Uterus (tissue), 2 donors: ENCODE results near the gene PEX5L.

Source experiments
- POLR2A ChIP-seq, 2 donors: fragments of 450-650 bp; IDR thresholded peaks; one replicate each; pipeline ENCODE4 v1.6.1; 2016; ENCODE audit warnings: antibody characterized with exemption in 2 of 2, mild to moderate bottlenecking in 1 of 2, moderate library complexity in 1 of 2
- TF ChIP-seq, protein P1 (sequence below), 4 experiments: fragments of 200-600 bp in 2 of 4; fragments of 450-650 bp in 2 of 4; sonication (generic) in 2 of 4; IDR thresholded peaks; one replicate each; pipeline ENCODE4 v1.5.1; 2016 to 2019; ENCODE audit warnings: antibody characterized with exemption in 4 of 4, mild to moderate bottlenecking in 2 of 4, moderate library complexity in 1 of 4

DNA sequence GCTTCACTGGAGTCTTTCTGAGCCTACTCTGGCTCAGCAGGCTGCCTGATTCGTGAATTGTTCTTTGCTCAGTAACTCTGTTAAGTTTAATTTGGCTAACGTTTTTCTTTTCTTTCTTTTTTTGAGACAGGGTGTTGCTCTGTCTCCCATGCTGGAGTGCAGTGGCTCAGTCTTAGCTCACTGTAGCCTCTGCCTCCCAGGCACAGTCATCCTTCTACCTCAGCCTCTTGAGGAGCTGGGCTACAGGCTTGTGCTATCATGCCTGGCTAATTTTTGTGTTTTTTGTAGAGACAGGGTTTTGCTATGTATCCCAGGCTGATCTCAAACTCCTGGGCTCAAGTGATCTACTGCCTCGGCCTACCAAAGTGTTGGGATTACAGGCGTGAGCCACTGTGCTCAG lies 165.0 kb downstream of the PEX5L start:
- TF ChIP-seq, protein P1, sequence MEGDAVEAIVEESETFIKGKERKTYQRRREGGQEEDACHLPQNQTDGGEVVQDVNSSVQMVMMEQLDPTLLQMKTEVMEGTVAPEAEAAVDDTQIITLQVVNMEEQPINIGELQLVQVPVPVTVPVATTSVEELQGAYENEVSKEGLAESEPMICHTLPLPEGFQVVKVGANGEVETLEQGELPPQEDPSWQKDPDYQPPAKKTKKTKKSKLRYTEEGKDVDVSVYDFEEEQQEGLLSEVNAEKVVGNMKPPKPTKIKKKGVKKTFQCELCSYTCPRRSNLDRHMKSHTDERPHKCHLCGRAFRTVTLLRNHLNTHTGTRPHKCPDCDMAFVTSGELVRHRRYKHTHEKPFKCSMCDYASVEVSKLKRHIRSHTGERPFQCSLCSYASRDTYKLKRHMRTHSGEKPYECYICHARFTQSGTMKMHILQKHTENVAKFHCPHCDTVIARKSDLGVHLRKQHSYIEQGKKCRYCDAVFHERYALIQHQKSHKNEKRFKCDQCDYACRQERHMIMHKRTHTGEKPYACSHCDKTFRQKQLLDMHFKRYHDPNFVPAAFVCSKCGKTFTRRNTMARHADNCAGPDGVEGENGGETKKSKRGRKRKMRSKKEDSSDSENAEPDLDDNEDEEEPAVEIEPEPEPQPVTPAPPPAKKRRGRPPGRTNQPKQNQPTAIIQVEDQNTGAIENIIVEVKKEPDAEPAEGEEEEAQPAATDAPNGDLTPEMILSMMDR (IDR thresholded peaks at IDR 0.05), result no peak
- TF ChIP-seq POLR2A (IDR thresholded peaks at IDR 0.05), result no peak
